T-helper 2 cell treated with Interferon-gamma antibody and Interleukin-4, amounts not matched to agents 5 μg/mL and 100 μg/mL, for 36 hours (primary cell): ENCODE results near the gene CELF2.

Experiments used
- DNase-seq: peaks from one replicate; pipeline ENCODE4 v3.0.0; 2021; ENCODE audit warnings: low spot score
- H3K27ac Mint-ChIP-seq: one replicate; pipeline ENCODE4 v1.8.0; 2021; ENCODE audit warnings: mild to moderate bottlenecking, mixed read lengths
- H3K27me3 Mint-ChIP-seq: one replicate; pipeline ENCODE4 v1.8.0; 2021; ENCODE audit warnings: low read depth, mixed read lengths
- H3K36me3 Mint-ChIP-seq: one replicate; pipeline ENCODE4 v1.8.0; 2021; ENCODE audit warnings: low read depth, mixed read lengths
- H3K4me1 Mint-ChIP-seq: one replicate; pipeline ENCODE4 v1.8.0; 2021; ENCODE audit warnings: low read depth, mixed read lengths
- H3K4me3 Mint-ChIP-seq: one replicate; pipeline ENCODE4 v1.8.0; 2022; ENCODE audit warnings: mild to moderate bottlenecking, moderate library complexity, mixed read lengths
- H3K9me3 Mint-ChIP-seq: one replicate; pipeline ENCODE4 v1.8.0; 2021; ENCODE audit warnings: mixed read lengths

Gene CELF2

DNA sequence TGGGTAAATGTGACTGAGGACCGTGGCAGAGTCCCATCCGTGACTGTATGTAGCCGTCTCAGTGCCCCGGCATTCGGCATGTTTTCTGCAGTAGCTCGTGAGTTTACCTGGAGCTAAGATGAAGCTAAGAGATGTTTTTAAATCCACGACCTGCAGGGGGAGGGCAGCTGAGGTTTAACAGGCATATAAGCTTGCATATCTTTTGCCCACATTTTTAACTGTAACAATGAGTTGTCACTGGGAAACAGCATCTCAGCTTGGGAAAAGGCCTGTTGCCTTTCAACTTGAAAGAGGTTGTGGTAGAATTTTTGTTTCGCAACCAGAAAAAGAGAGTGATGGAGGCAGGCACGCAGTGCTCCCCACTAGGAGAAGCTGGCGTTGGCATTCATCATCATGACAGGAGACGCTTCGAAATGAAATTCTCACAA is 77.7 kb downstream of the CELF2 start:
- peaks cover 5% of the 10 kb centered on the region for H3K4me1 Mint-ChIP-seq
- no peaks in the 10 kb centered on the region for H3K9me3 Mint-ChIP-seq
- no peaks in the 10 kb centered on the region for H3K36me3 Mint-ChIP-seq
- no peak overlapping the region for H3K27ac Mint-ChIP-seq
- H3K4me3 Mint-ChIP-seq: no peak overlapping the region
- peaks cover 14% of the 10 kb centered on the region for H3K27me3 Mint-ChIP-seq
- DNase-seq: no peak

- Mint-ChIP-seq H3K9me3 (no peaks in the 10 kb centered on the region), H3K27me3 (peaks cover 22% of the 10 kb centered on the region), H3K4me1 (peaks cover 5% of the 10 kb centered on the region), H3K36me3 (no peaks in the 10 kb centered on the region), H3K27ac (no peak overlapping the region), H3K4me3 (no peak overlapping the region)
- no peak for DNase-seq
Measured at GRCh38 chr10:11096422-11096821, 78.8 kb downstream of the CELF2 start.

- Mint-ChIP-seq H3K4me1 (peaks cover 3% of the 10 kb centered on the region), H3K27me3 (peaks cover 33% of the 10 kb centered on the region), H3K27ac (no peak overlapping the region), H3K4me3 (no peak overlapping the region), H3K9me3 (no peaks in the 10 kb centered on the region), H3K36me3 (no peaks in the 10 kb centered on the region)
- DNase-seq: peak; percentile 32
Measured at GRCh38 chr10:11097686-11098085, 80.0 kb downstream of the CELF2 start.

GRCh38 chr10:11098666-11099065 is 81.0 kb downstream of the CELF2 start:
- no peak overlapping the region for H3K4me3 Mint-ChIP-seq
- H3K9me3 Mint-ChIP-seq: no peaks in the 10 kb centered on the region
- no peak overlapping the region for H3K27ac Mint-ChIP-seq
- H3K27me3 Mint-ChIP-seq: peaks cover 37% of the 10 kb centered on the region
- H3K36me3 Mint-ChIP-seq: no peaks in the 10 kb centered on the region
- H3K4me1 Mint-ChIP-seq: peaks cover 5% of the 10 kb centered on the region
- DNase-seq: no peak

DNA sequence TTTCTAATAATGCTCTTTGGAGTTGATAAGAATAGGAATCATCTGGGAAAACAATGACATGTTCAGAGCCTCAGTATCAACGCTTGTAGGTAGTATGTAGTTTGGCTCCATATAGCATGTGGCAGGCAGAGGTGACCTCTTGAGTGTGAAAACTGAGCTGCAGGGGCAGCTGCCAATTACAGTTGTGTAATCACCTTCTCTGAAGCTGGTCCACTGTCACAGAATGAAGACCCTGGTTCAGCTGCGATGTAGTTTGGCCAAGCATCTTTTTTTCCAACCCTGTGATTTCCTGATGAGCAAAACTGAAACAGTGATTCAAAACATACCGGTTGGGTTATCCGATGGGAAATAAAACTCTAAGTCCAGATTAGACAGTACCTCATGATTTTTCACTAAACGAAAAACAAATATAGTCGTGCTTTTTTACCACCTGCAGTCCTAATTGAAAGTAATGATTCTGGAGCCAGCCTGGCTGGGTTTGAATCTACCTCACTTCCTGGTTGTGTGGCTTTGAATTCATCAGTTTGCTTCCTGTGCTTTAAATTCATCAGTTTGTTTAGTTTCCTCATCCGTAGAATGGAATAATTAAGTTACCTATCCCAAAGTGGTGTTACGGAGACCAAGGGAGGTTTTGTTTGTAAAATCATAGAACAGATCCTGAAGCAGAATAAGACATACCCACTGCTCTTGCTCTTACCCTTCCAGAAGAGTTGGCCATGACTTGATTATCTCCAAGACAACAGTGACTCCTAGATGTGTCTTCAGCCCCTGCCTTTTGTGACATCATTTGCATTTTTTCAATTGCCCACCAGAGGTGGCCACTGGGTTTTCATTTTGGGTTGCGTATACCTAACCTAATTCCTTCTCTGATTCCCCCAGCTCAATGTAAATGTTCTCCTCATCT is 87.4 kb downstream of the CELF2 start:
- H3K36me3 Mint-ChIP-seq: no peaks in the 10 kb centered on the region
- H3K27ac Mint-ChIP-seq: no peak overlapping the region
- H3K4me1 Mint-ChIP-seq: peaks cover 19% of the 10 kb centered on the region
- no peak for DNase-seq
- H3K9me3 Mint-ChIP-seq: peaks cover under 1% of the 10 kb centered on the region
- peak overlapping the region; percentile 1 for H3K4me3 Mint-ChIP-seq
- H3K27me3 Mint-ChIP-seq: peaks cover 22% of the 10 kb centered on the region

DNA sequence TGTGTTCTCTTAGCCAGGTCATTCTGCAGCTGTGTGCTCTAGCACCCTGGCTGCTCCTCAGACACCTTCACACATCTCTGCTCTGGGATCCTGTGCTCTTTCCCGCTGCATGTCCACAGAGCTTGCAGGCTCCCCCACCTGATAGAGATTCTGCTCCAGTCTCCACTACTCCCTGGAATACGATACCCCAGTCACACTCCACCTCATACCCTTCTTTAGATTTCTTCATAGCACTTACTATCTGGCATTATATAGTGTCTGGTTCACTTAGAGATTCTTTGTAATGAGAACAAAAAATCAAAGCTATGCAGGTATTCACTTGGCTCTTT is 88.0 kb downstream of the CELF2 start:
- Mint-ChIP-seq H3K9me3 (peaks cover 4% of the 10 kb centered on the region), H3K27ac (no peak overlapping the region), H3K27me3 (peaks cover 20% of the 10 kb centered on the region), H3K4me3 (peak overlapping the region; percentile 1), H3K4me1 (peaks cover 19% of the 10 kb centered on the region), H3K36me3 (no peaks in the 10 kb centered on the region)
- DNase-seq: no peak

- Mint-ChIP-seq H3K27ac (no peak overlapping the region), H3K36me3 (no peaks in the 10 kb centered on the region), H3K4me1 (peaks cover 19% of the 10 kb centered on the region), H3K4me3 (no peak overlapping the region), H3K9me3 (peaks cover 4% of the 10 kb centered on the region), H3K27me3 (peaks cover 12% of the 10 kb centered on the region)
- no peak for DNase-seq
Measured at GRCh38 chr10:11106621-11107374, 89.1 kb downstream of the CELF2 start.

DNA sequence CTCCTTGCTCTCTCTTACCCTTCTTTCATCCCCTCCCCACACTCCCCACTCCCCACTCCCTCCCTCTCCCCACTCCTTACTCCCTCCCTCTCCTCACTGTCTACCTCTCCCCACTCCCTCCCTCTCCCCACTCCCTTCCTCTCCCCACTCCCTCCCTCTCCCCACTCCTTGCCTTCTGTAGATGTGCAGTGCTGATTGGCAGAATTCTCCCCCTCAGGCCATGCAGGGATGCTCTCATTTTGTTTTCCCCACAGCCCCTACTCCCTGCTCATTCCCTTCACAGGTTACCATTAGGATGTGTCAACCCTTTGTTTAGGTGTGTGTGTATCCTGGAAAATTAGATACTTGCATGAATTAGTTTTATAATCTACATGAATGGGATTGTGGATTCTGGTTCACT is 90.3 kb downstream of the CELF2 start:
- peaks cover 18% of the 10 kb centered on the region for H3K4me1 Mint-ChIP-seq
- no peak overlapping the region for H3K27ac Mint-ChIP-seq
- H3K4me3 Mint-ChIP-seq: no peak overlapping the region
- DNase-seq: no peak
- peaks cover 4% of the 10 kb centered on the region for H3K9me3 Mint-ChIP-seq
- H3K36me3 Mint-ChIP-seq: no peaks in the 10 kb centered on the region
- peaks cover under 1% of the 10 kb centered on the region for H3K27me3 Mint-ChIP-seq

DNA sequence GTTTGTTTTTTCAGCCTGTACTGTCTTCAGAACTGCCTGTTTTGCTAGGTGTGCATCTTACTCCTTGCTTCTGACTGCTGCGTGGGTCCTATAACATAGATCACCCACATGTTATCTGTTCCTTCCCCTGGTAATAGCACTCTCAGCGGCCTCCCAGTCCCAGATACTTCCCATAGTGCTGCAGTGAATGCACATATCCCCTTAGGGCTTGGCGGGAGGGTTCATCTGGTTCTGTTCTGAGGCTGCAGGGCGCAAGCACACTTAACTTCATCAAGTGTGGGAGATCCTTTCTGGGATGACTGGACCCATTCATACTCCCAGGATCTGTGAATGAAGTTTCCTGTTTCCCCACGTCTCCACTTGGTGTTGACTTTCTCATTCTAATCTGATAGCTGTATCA is 90.7 kb downstream of the CELF2 start:
- no peaks in the 10 kb centered on the region for H3K36me3 Mint-ChIP-seq
- H3K27ac Mint-ChIP-seq: peak overlapping the region; percentile 1
- H3K4me3 Mint-ChIP-seq: no peak overlapping the region

DNA sequence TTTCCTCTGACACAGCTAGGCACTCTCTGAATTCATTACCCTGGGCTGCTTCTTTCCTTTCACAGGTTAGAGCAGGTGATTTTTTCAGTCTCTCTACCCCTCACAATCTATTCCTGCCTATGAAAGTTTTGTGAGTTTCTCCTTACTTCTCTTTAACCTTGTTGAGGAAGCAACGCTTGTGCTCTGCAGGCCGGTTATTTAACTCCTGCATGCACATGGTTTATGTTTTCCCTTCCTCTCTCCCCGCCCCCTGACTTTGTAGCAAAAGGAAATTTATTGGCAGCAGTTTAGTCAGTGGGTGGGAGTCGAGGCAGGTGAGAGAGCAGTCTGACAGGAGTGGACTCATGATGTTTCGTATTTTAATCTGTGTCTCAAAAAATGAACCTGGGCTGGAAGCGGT is 91.9 kb downstream of the CELF2 start:
- Mint-ChIP-seq H3K27ac (no peak overlapping the region), H3K27me3 (no peaks in the 10 kb centered on the region), H3K4me3 (no peak overlapping the region), H3K4me1 (peaks cover 28% of the 10 kb centered on the region), H3K9me3 (peaks cover 4% of the 10 kb centered on the region), H3K36me3 (no peaks in the 10 kb centered on the region)
- no peak for DNase-seq

More for the DNA sequence above, 90.7 kb downstream of the CELF2 start:
- H3K27me3 Mint-ChIP-seq: no peaks in the 10 kb centered on the region
- DNase-seq: no peak
- peaks cover 22% of the 10 kb centered on the region for H3K4me1 Mint-ChIP-seq
- peaks cover 4% of the 10 kb centered on the region for H3K9me3 Mint-ChIP-seq

DNA sequence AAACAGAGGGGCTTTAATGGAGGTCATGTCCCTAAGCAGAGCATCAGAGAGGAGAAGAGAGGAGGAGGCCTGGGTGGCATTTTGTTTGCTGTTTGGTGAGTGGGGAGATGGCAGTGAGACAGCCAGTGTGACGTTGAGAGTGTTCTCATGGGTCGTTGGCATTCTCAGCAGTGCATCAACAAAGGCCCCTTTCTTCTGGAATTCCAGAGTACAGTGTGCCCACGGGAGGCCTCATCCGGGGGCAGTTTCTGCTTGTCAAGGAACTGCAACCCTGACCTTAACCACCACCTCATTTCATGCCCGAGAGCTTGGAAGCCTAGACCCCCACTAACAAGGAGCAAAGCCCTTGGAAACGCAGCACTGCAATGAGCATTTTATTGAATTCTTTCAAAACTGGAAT is 92.9 kb downstream of the CELF2 start:
- Mint-ChIP-seq H3K9me3 (peaks cover 4% of the 10 kb centered on the region), H3K36me3 (no peaks in the 10 kb centered on the region), H3K27me3 (no peaks in the 10 kb centered on the region), H3K27ac (no peak overlapping the region), H3K4me1 (peaks cover 25% of the 10 kb centered on the region), H3K4me3 (no peak overlapping the region)
- no peak for DNase-seq

DNA sequence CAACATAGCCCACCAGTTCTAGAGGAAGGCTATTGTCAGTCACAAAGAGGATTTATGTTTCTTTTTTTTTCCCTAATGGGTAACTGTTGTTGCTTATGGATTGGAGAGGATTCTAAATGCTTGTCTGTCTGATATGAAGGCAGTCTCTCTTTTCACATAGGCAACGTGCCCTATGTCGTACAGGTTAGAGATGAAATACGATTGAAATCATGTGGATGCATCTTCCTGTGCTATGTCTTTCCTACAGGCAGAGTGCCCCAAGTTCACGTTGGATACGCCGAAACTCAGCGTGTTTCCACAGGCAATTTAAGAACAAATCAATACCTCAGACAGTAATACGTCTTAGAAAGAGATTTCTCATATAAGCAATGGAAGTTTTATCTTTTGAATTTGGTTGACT is 93.8 kb downstream of the CELF2 start:
- Mint-ChIP-seq H3K36me3 (no peaks in the 10 kb centered on the region), H3K27ac (no peak overlapping the region), H3K9me3 (peaks cover 4% of the 10 kb centered on the region)

GRCh38 chr10:11112718-11113117 is 95.0 kb downstream of the CELF2 start:
- H3K36me3 Mint-ChIP-seq: no peaks in the 10 kb centered on the region
- H3K27ac Mint-ChIP-seq: no peak overlapping the region
- H3K9me3 Mint-ChIP-seq: peaks cover 4% of the 10 kb centered on the region
- peaks cover 23% of the 10 kb centered on the region for H3K4me1 Mint-ChIP-seq
- no peak overlapping the region for H3K4me3 Mint-ChIP-seq
- DNase-seq: no peak
- peaks cover 2% of the 10 kb centered on the region for H3K27me3 Mint-ChIP-seq

More for the DNA sequence above, 93.8 kb downstream of the CELF2 start:
- Mint-ChIP-seq H3K4me1 (peaks cover 22% of the 10 kb centered on the region), H3K4me3 (no peak overlapping the region), H3K27me3 (peaks cover 1% of the 10 kb centered on the region)
- DNase-seq: no peak

DNA sequence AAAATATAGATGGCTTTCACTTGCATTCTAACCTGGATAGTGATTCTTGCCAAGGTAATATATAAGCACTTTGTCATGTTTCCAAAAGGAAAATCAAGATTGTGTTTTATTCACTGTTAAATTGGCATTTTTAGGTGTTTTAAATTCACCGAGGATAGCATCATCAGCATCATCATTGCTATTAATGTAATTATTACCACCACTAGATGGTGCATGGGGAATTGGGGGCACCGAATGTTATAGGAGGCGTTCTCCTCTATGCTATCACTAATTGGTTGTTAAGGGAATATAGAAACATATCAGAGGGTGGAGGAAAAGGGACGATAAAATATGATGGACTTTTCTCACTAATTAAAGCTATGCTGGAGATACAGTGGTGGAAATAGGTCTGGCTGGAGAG is 95.5 kb downstream of the CELF2 start:
- no peak overlapping the region for H3K4me3 Mint-ChIP-seq
- H3K4me1 Mint-ChIP-seq: peaks cover 23% of the 10 kb centered on the region
- DNase-seq: no peak
- H3K27me3 Mint-ChIP-seq: peaks cover 2% of the 10 kb centered on the region
- H3K9me3 Mint-ChIP-seq: peaks cover 4% of the 10 kb centered on the region
- peak overlapping the region; percentile 27 for H3K27ac Mint-ChIP-seq
- no peaks in the 10 kb centered on the region for H3K36me3 Mint-ChIP-seq
